Uterus (tissue), 4 donors: ENCODE results near the gene CFAP73. TPM values are rescaled to one million over a fixed set of nuclear protein-coding genes. Genes with fewer than 3 reads are reported as not detected.

ENCODE experiments used
- DNase-seq, 2 donors: peaks; one replicate each; pipeline ENCODE4 v3.0.0-alpha.2; 2019 to 2020
- H3K27ac ChIP-seq, 2 donors: fragments of 200-600 bp; sonication (generic); 1 replicate in 1 of 2; 2 replicates in 1 of 2; pipeline ENCODE4 v1.5.1; 2016 to 2018
- H3K27me3 ChIP-seq, 2 donors: fragments of 200-600 bp; sonication (generic); one replicate each; pipeline ENCODE4 v1.5.1; 2018 to 2019; ENCODE audit warnings: control low read depth in 1 of 2
- H3K36me3 ChIP-seq, 2 donors: fragments of 200-600 bp; sonication (generic); one replicate each; pipeline ENCODE4 v1.5.1; 2019; ENCODE audit warnings: control low read depth in 1 of 2
- H3K4me1 ChIP-seq, 2 donors: fragments of 200-600 bp; sonication (generic); one replicate each; pipeline ENCODE4 v1.5.1; 2018 to 2019; ENCODE audit warnings: control low read depth in 1 of 2
- H3K4me3 ChIP-seq, 2 donors: fragments of 200-600 bp; sonication (generic); 1 replicate in 1 of 2; 2 replicates in 1 of 2; pipeline ENCODE4 v1.5.1; 2018 to 2019; ENCODE audit warnings: mild to moderate bottlenecking in 1 of 2
- H3K9me3 ChIP-seq, 2 donors: fragments of 200-600 bp; sonication (generic); one replicate each; pipeline ENCODE4 v1.5.1; 2019; ENCODE audit warnings: control low read depth in 1 of 2
- CTCF ChIP-seq, 4 experiments: fragments of 200-600 bp in 2 of 4; fragments of 450-650 bp in 2 of 4; sonication (generic) in 2 of 4; IDR thresholded peaks; one replicate each; pipeline ENCODE4 v1.5.1; 2016 to 2019; ENCODE audit warnings: antibody characterized with exemption in 4 of 4, mild to moderate bottlenecking in 2 of 4, moderate library complexity in 1 of 4
- POLR2A ChIP-seq, 2 donors: fragments of 450-650 bp; IDR thresholded peaks; one replicate each; pipeline ENCODE4 v1.6.1; 2016; ENCODE audit warnings: antibody characterized with exemption in 2 of 2, mild to moderate bottlenecking in 1 of 2, moderate library complexity in 1 of 2
- intact Hi-C: fragments of 100-400 bp; cut with DNase I; formaldehyde crosslinking; loops from one replicate; pipeline ENCODE4 v1.15.1; 2023; ENCODE audit warnings: low total_unique reads
- total RNA-seq, 4 donors: library from RNA; depleted of rRNA in 3 of 4; stranded (reverse); fragments of >200 nt in 3 of 4; gene quantifications; one replicate each; pipeline versions ENCODE4 v1.1.0 to v1.2.4, GENCODE V29; 2014 to 2023
- donor health status: DM: yes; HTN: yes; CAD: no.

CFAP73 gene
- total RNA-seq, 4 donors from 2014 or later, result 0.67 to 2.6 TPM; not detected in 2

- peak; percentile 79 to 81 for DNase-seq
- TF ChIP-seq POLR2A (IDR thresholded peaks at IDR 0.05), result peak; percentile 27 to 71
- TF ChIP-seq CTCF (IDR thresholded peaks at IDR 0.05), result peak in 1 of 4 experiments; percentile 4
- no peaks in the 10 kb centered on the region for H3K36me3 ChIP-seq
- H3K4me3 ChIP-seq, result peak within 1 kb of the TSS; percentile 67 to 84
- no peaks in the 10 kb centered on the region for H3K27me3 ChIP-seq
- peaks cover 10 to 11% of the 10 kb centered on the region in 2 donors for H3K4me1 ChIP-seq
- H3K27ac ChIP-seq, result peak within 1 kb of the TSS; percentile 87 to 92
- H3K9me3 ChIP-seq, result no peaks in the 10 kb centered on the region
- intact Hi-C loops, result no loop called here
Observed at GRCh38 chr12:113185180-113186032, 35.9 kb downstream of the CFAP73 start, which contains the start of the genes DDX54 and RITA1. TSS of gene DDX54 (minus strand) at chr12:113185478. CDS start at chr12:113185451, 27 bp downstream. TSS of gene RITA1 (plus strand) at chr12:113185721. CDS start at chr12:113186747, 1,026 bp downstream.

DNA sequence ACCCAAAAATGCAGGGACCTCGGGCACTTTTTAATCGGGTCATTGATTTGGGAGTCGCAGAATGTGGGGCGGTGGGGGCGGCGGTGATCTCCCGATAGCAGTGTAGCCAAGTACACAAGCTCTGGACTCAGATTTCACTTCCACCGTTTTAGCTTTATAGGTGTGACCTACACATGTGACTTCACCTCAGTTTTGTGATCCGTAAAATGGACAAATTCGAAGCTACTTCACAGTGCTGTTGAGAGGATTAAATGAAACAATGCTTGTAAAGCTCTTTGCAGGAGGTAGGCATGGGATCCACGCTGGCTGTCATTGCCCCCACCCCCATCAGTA is 36.5 kb downstream of the CFAP73 start:
- no peak for TF ChIP-seq POLR2A (IDR thresholded peaks at IDR 0.05)
- TF ChIP-seq CTCF (IDR thresholded peaks at IDR 0.05), result no peak
- H3K4me3 ChIP-seq, result peak overlapping the region; percentile 67 to 84
- no peaks in the 10 kb centered on the region for H3K36me3 ChIP-seq
- H3K9me3 ChIP-seq, result no peaks in the 10 kb centered on the region
- H3K27me3 ChIP-seq, result no peaks in the 10 kb centered on the region
- intact Hi-C loops, result no loop called here
- DNase-seq, result no peak
- peaks cover 10 to 11% of the 10 kb centered on the region in 2 donors for H3K4me1 ChIP-seq
- H3K27ac ChIP-seq, result peak overlapping the region; percentile 87 to 92

- H3K27me3 ChIP-seq, result no peaks in the 10 kb centered on the region
- DNase-seq, result no peak
- H3K4me3 ChIP-seq, result peak overlapping the region in 1 of 2 donors; percentile 67
- H3K27ac ChIP-seq, result peak overlapping the region in 1 of 2 donors; percentile 10
- H3K9me3 ChIP-seq, result no peaks in the 10 kb centered on the region
- no peaks in the 10 kb centered on the region for H3K36me3 ChIP-seq
- intact Hi-C loops, result no loop called here
- H3K4me1 ChIP-seq, result peaks cover 10 to 11% of the 10 kb centered on the region in 2 donors
- TF ChIP-seq POLR2A (IDR thresholded peaks at IDR 0.05) (no peak), CTCF (IDR thresholded peaks at IDR 0.05) (no peak)
Observed at GRCh38 chr12:113186666-113187325, 37.3 kb downstream of the CFAP73 start.

- H3K27me3 ChIP-seq, result no peaks in the 10 kb centered on the region
- TF ChIP-seq CTCF (IDR thresholded peaks at IDR 0.05), result no peak
- TF ChIP-seq POLR2A (IDR thresholded peaks at IDR 0.05), result no peak
- no peak overlapping the region for H3K27ac ChIP-seq
- intact Hi-C loops, result no loop called here
- H3K36me3 ChIP-seq, result no peaks in the 10 kb centered on the region
- DNase-seq, result no peak
- H3K9me3 ChIP-seq, result no peaks in the 10 kb centered on the region
- H3K4me3 ChIP-seq, result no peak overlapping the region
- H3K4me1 ChIP-seq, result peaks cover 0 to 12% of the 10 kb centered on the region in 2 donors
Observed at GRCh38 chr12:113189361-113189760, 39.8 kb downstream of the CFAP73 start.

- Histone ChIP-seq H3K4me1 (peaks cover 0 to 13% of the 10 kb centered on the region in 2 donors), H3K9me3 (no peaks in the 10 kb centered on the region), H3K27me3 (no peaks in the 10 kb centered on the region), H3K36me3 (no peaks in the 10 kb centered on the region), H3K27ac (no peak overlapping the region), H3K4me3 (no peak overlapping the region)
- intact Hi-C loops, result no loop called here
- TF ChIP-seq CTCF (IDR thresholded peaks at IDR 0.05) (no peak), POLR2A (IDR thresholded peaks at IDR 0.05) (no peak)
- DNase-seq, result no peak
Observed at GRCh38 chr12:113190761-113191160, 41.2 kb downstream of the CFAP73 start.
